ENCODE results near the gene TCF3. TPM values are rescaled to one million over a fixed set of nuclear protein-coding genes. Genes with fewer than 3 reads are reported as not detected.

TCF3 gene
- total and polyA plus RNA-seq, 2 of the 8 experiments (the other 6 are each of a cell fraction or from before 2014, with no cell fraction given), result 241 to 348 TPM

DNA sequence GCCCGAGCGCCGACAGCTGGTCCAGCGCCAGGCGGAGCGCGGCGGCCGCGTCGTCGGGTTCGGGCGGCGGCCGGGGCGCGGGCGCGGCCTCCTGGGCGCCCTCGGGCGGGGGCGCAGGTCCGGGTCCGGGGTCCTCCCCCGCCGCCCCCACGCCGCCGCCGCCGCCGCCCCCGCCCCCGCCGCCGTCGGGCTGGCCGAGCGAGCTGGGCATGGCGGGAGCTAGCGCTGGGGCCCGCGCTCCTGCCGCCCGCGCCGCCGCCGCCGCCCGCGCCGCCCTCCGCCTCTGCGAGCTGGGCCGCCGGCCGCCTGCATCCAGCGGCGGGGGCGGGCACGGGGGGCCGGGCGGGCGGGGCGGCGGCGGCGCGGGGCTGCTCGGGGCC is 84.6 kb downstream of the TCF3 start:
- peak overlapping the region in 1 of 4 experiments; percentile 95; a peak in 1 of 7 replicates for H3K9ac ChIP-seq (replicated peaks in 1 of 4; ENCODE audit: extremely low read depth in 1 of 4, low read depth in 3 of 4, low read length in 3 of 4)
- peak overlapping the region in 1 of 4 experiments; percentile 68; a peak in 1 of 8 replicates for H3K4me3 ChIP-seq (ENCODE audit: extremely low read depth in 1 of 4, insufficient read depth in 2 of 4, low read depth in 3 of 4, low read length in 4 of 4)
- no CpG with 5 or more reads among the region's 73 CpGs for WGBS, 2 experiments (ENCODE audit: extremely low coverage in 1 of 2, insufficient coverage in 1 of 2, insufficient read length in 1 of 2, insufficient replicate concordance in 2 of 2, low coverage in 1 of 2, low lambda C conversion rate in 2 of 2, missing lambda C conversion rate in 1 of 2)
- H3K9me3 ChIP-seq (ENCODE audit: insufficient read depth in 2 of 2, low read depth in 1 of 2, low read length in 1 of 2), result peaks cover 0 to 8% of the 10 kb centered on the region in 2 experiments; a peak in 2 of 4 replicates
- FAIRE-seq (no peak), DNase-seq (ENCODE audit: low read depth in 1 of 2, low spot score in 2 of 2) (no peak)
- H2BK15ac ChIP-seq (ENCODE audit: low read length), result no peak overlapping the region
- H2BK5ac ChIP-seq (ENCODE audit: low read depth, low read length), result no peak overlapping the region
- peaks cover 3% of the 10 kb centered on the region; the same call in 1 of the 2 replicates for H3K23me2 ChIP-seq (ENCODE audit: low read depth, low read length)
- no peak overlapping the region for H4K8ac ChIP-seq (ENCODE audit: extremely low read depth, insufficient read depth, low read length)
- peaks cover 12 to 42% of the 10 kb centered on the region in 2 experiments for H3K79me2 ChIP-seq (ENCODE audit: control insufficient read depth in 1 of 2, insufficient read depth in 2 of 2, low read length in 2 of 2)
- H3K56ac ChIP-seq (replicated peaks; ENCODE audit: insufficient read length, low read depth, low read length), result no peak overlapping the region
- no peak overlapping the region for H2BK20ac ChIP-seq (ENCODE audit: low read length)
- no peak overlapping the region for H3K4me2 ChIP-seq (ENCODE audit: insufficient read depth in 1 of 2, low read depth in 2 of 2, low read length in 2 of 2)
- H4K20me1 ChIP-seq (replicated peaks in 1 of 2; ENCODE audit: control insufficient read depth in 1 of 2, insufficient read depth in 2 of 2, low read length in 2 of 2), result peaks cover 17 to 21% of the 10 kb centered on the region in 2 experiments
- H3K18ac ChIP-seq (ENCODE audit: extremely low read depth, low read length), result no peak overlapping the region
- peaks cover 0 to 10% (median 7%) of the 10 kb centered on the region in 4 experiments; a peak in 6 of 7 replicates for H3K4me1 ChIP-seq (replicated peaks in 1 of 4; ENCODE audit: control insufficient read depth in 3 of 4, insufficient read depth in 4 of 4, low read length in 3 of 4)
- no peak overlapping the region for H2BK12ac ChIP-seq (ENCODE audit: low read depth, low read length)
- POLR2A ChIA-PET (ENCODE audit: partially characterized antibody), result interaction anchor here (0.7 to 3.0 kb wide), 4 partner anchors 9 to 97 kb away, joined by 3 to 18 read pairs (median 6); no protein-coding TSS in a partner anchor
- H3K23ac ChIP-seq (ENCODE audit: insufficient read length), result no peak overlapping the region
- H2BK120ac ChIP-seq (replicated peaks; ENCODE audit: low read depth, low read length), result no peak overlapping the region
- peaks cover 13% of the 10 kb centered on the region for H3K79me1 ChIP-seq (ENCODE audit: low read depth, low read length)
- H3K27ac ChIP-seq (ENCODE audit: low read depth, low read length), result no peak overlapping the region
- H3K27me3 ChIP-seq (replicated peaks in 1 of 4; ENCODE audit: control insufficient read depth in 3 of 4, extremely low read depth in 1 of 4, insufficient read depth in 3 of 4, low read length in 3 of 4), result peaks cover 8 to 26% (median 14%) of the 10 kb centered on the region in 4 experiments
- no peak overlapping the region for H3K14ac ChIP-seq (ENCODE audit: insufficient read length)
- no peak overlapping the region for H4K5ac ChIP-seq (ENCODE audit: insufficient read length, low read depth, low read length)
- no peak overlapping the region for H2AFZ ChIP-seq (ENCODE audit: low read length)
- H2AK5ac ChIP-seq (ENCODE audit: low read depth, low read length), result no peak overlapping the region
- TF ChIP-seq FOSL1 (IDR thresholded peaks at IDR 0.05; ENCODE audit: insufficient read depth, low read depth, low read length), result no peak
- TF ChIP-seq MAFK (IDR thresholded peaks at IDR 0.05; ENCODE audit: low read depth, low read length), result no peak
- no peak for TF ChIP-seq PHF8 (conservative IDR thresholded peaks at IDR 0.05; ENCODE audit: low read depth, low read length)
- TF ChIP-seq CTBP2 (IDR thresholded peaks at IDR 0.05; ENCODE audit: borderline replicate concordance, insufficient read depth, insufficient read length, low read length), result no peak
- no peaks in the 10 kb centered on the region; a peak in 3 of 8 replicates for H3K36me3 ChIP-seq (ENCODE audit: control insufficient read depth in 2 of 4, insufficient read depth in 4 of 4, low read length in 3 of 4)
- CTCF ChIA-PET (ENCODE audit: partially characterized antibody), result interaction anchor here (1.0 kb wide), 1 partner anchor 23 kb away, joined by 3 read pairs; no protein-coding TSS in a partner anchor
- H3K4ac ChIP-seq (replicated peaks; ENCODE audit: insufficient read length, low read depth, low read length), result no peak overlapping the region
- H4K91ac ChIP-seq (replicated peaks; ENCODE audit: insufficient read length, low read length), result no peak overlapping the region

Measured in H1 (cell line).